SK-N-SH (cell line): ENCODE measurements around the gene OR2T35. TPM values are rescaled to one million over a fixed set of nuclear protein-coding genes. Genes with fewer than 3 reads are reported as not detected.

Experiments
- CTCF ChIA-PET: fragments of 300-600, 350-600 bp; formaldehyde crosslinking; extraction: SDS; loops from one replicate; lab custom pipeline; 2021; lab: Yijun Ruan, JAX
- POLR2A ChIA-PET: fragments of 350-600 bp; sonication (Branson Sonifier 250); formaldehyde crosslinking; extraction: SDS; loops from one replicate; lab custom pipeline; 2020; ENCODE audit warnings: antibody characterized with exemption, inconsistent platforms; lab: Yijun Ruan, JAX
- DNase-seq: peaks from one replicate; pipeline ENCODE4 v3.0.0; 2012
- H2AFZ ChIP-seq: fragments of 200-600 bp; sonication (generic); 2 replicates; pipeline ENCODE4 v1.8.1; 2016; ENCODE audit warnings: antibody characterized with exemption, mild to moderate bottlenecking, low read depth
- H3F3A ChIP-seq: fragments of 200-600 bp; sonication (generic); replicated peaks from 2 replicates; pipeline ENCODE3; 2016; ENCODE audit warnings: antibody characterized with exemption, mild to moderate bottlenecking; ENCODE audit not compliant: insufficient read depth
- H3K27ac ChIP-seq, 2 experiments: fragments of 200-500 bp in 1 of 2; fragments of 200-600 bp in 1 of 2; sonication (Bioruptor generic) in 1 of 2; sonication (generic), shearing (Covaris generic) in 1 of 2; 2 replicates each; pipeline versions ENCODE4 v1.5.1 to v1.6.1; 2014 to 2016; ENCODE audit warnings: low read depth in 2 of 2, inconsistent platforms in 1 of 2, low read length in 1 of 2, mild to moderate bottlenecking in 1 of 2, mixed read lengths in 1 of 2
- H3K27me3 ChIP-seq: fragments of 200-600 bp; sonication (generic), shearing (Covaris generic); 2 replicates; pipeline ENCODE4 v1.6.1; 2016; ENCODE audit warnings: mixed run types; ENCODE audit not compliant: insufficient read depth
- H3K36me3 ChIP-seq, 2 experiments: fragments of 200-500 bp in 1 of 2; fragments of 200-600 bp in 1 of 2; sonication (Bioruptor generic) in 1 of 2; sonication (generic) in 1 of 2; replicated peaks in 1 of 2; 2 replicates each; pipeline versions ENCODE3 to v1.5.1; 2014 to 2016; ENCODE audit warnings: low read length in 1 of 2, mild to moderate bottlenecking in 1 of 2; ENCODE audit not compliant: insufficient read depth in 2 of 2, control insufficient read depth in 1 of 2
- H3K4me1 ChIP-seq, 2 experiments: fragments of 200-500 bp in 1 of 2; fragments of 200-600 bp in 1 of 2; sonication (Bioruptor generic) in 1 of 2; sonication (generic), shearing (Covaris generic) in 1 of 2; 2 replicates each; pipeline versions ENCODE4 v1.5.1 to v1.6.1; 2014 to 2016; ENCODE audit warnings: low read depth in 1 of 2, low read length in 1 of 2, mixed run types in 1 of 2; ENCODE audit not compliant: insufficient read depth in 2 of 2, control insufficient read depth in 1 of 2
- H3K4me2 ChIP-seq: fragments of 200-600 bp; sonication (generic), shearing (Covaris generic); 2 replicates; pipeline ENCODE4 v1.6.1; 2017; ENCODE audit warnings: mixed run types
- H3K4me3 ChIP-seq, 2 experiments: fragments of 200-500 bp in 1 of 2; fragments of 200-600 bp in 1 of 2; sonication (Bioruptor generic) in 1 of 2; sonication (generic), shearing (Covaris generic) in 1 of 2; 2 replicates each; pipeline versions ENCODE4 v1.5.1 to v1.8.1; 2014 to 2016; ENCODE audit warnings: low read depth in 2 of 2, inconsistent platforms in 1 of 2, low read length in 1 of 2, mild to moderate bottlenecking in 1 of 2, mixed read lengths in 1 of 2, moderate library complexity in 1 of 2
- H3K79me2 ChIP-seq: fragments of 200-600 bp; sonication (generic); 2 replicates; pipeline ENCODE4 v1.8.1; 2017; ENCODE audit warnings: mild to moderate bottlenecking; ENCODE audit not compliant: insufficient read depth
- H3K9ac ChIP-seq: fragments of 200-600 bp; sonication (generic); 2 replicates; pipeline ENCODE4 v1.6.1; 2017; ENCODE audit warnings: mixed run types
- H3K9me2 ChIP-seq: fragments of 200-600 bp; sonication (generic); 2 replicates; pipeline ENCODE4 v1.6.1; 2017; ENCODE audit warnings: mixed run types
- H3K9me3 ChIP-seq: fragments of 200-600 bp; sonication (generic); 2 replicates; pipeline ENCODE4 v1.6.1; 2017; ENCODE audit warnings: mixed run types, mild to moderate bottlenecking, moderate library complexity
- H4K20me1 ChIP-seq: fragments of 200-600 bp; sonication (generic); 2 replicates; pipeline ENCODE4 v1.6.1; 2017; ENCODE audit warnings: mild to moderate bottlenecking, mixed run types; ENCODE audit not compliant: insufficient read depth
- CHD2 ChIP-seq: fragments of 150-350 bp; IDR thresholded peaks from 2 replicates; pipeline ENCODE4 v1.6.1; 2018; ENCODE audit warnings: low read length; ENCODE audit not compliant: partially characterized antibody
- CTCF ChIP-seq: fragments of 200-600 bp; sonication (generic); IDR thresholded peaks from 2 replicates; pipeline ENCODE4 v1.6.1; 2017; ENCODE audit warnings: antibody characterized with exemption, mild to moderate bottlenecking, moderate library complexity
- FOXJ3 ChIP-seq: sonication (generic); formaldehyde crosslinking; IDR thresholded peaks from 2 replicates; pipeline ENCODE4 v1.5.1; 2020; ENCODE audit warnings: mild to moderate bottlenecking, missing genetic modification reagents
- FOXM1 ChIP-seq: IDR thresholded peaks from 2 replicates; pipeline ENCODE4 v1.4.0; 2012; ENCODE audit warnings: low read depth, mild to moderate bottlenecking
- GABPA ChIP-seq: IDR thresholded peaks from 2 replicates; pipeline ENCODE4 v1.4.0; 2012; ENCODE audit warnings: low read depth, mild to moderate bottlenecking
- GATA2 ChIP-seq: sonication (generic); formaldehyde crosslinking; IDR thresholded peaks from 2 replicates; pipeline ENCODE4 v1.5.0; 2020; ENCODE audit warnings: mild to moderate bottlenecking, missing genetic modification reagents
- JUND ChIP-seq: IDR thresholded peaks from 2 replicates; pipeline ENCODE4 v1.4.0; 2012
- MAX ChIP-seq: IDR thresholded peaks from 2 replicates; pipeline ENCODE4 v1.4.0; 2012; ENCODE audit warnings: low read depth
- NFIC ChIP-seq: IDR thresholded peaks from 2 replicates; pipeline ENCODE4 v1.4.0; 2012; ENCODE audit warnings: borderline replicate concordance
- POLR2AphosphoS5 ChIP-seq: IDR thresholded peaks from 2 replicates; pipeline ENCODE4 v1.6.1; 2012; ENCODE audit warnings: low read depth, low read length
- RAD21 ChIP-seq: IDR thresholded peaks from 2 replicates; pipeline ENCODE4 v1.6.1; 2012; ENCODE audit warnings: mild to moderate bottlenecking, low read length
- RFX5 ChIP-seq: IDR thresholded peaks from 2 replicates; pipeline ENCODE4 v1.6.1; 2012; ENCODE audit warnings: mild to moderate bottlenecking, improper control_type of control experiment, low read length
- TAF1 ChIP-seq: IDR thresholded peaks from 2 replicates; pipeline ENCODE4 v1.6.1; 2012; ENCODE audit warnings: low read depth, mild to moderate bottlenecking, low read length, moderate library complexity, borderline replicate concordance
- USF2 ChIP-seq: fragments of 150-350 bp; IDR thresholded peaks from 2 replicates; pipeline ENCODE4 v1.6.1; 2017; ENCODE audit warnings: antibody characterized with exemption, low read length, low read depth, borderline replicate concordance
- ZBTB33 ChIP-seq: IDR thresholded peaks from 2 replicates; pipeline ENCODE4 v1.4.0; 2012; ENCODE audit warnings: low read depth, borderline replicate concordance
- WGBS: methylation state at CpG from one replicate; pipeline ENCODE4 v1.1.6; 2017; ENCODE audit warnings: low lambda C conversion rate; 5-methylcytosine and 5-hydroxymethylcytosine counted together
- polyA plus RNA-seq, 3 experiments: library from polyadenylated mRNA; depleted of rRNA; stranded (reverse); fragments of >200 nt; gene quantifications; 2 replicates each; pipeline ENCODE4 v1.2.3, GENCODE V29; 2012
- TF ChIP-seq, protein P1 (sequence below): fragments of 150-350 bp; IDR thresholded peaks from 2 replicates; pipeline ENCODE4 v1.6.1; 2016; ENCODE audit warnings: mild to moderate bottlenecking, low read depth, low read length
- TF ChIP-seq, protein P2 (sequence below): IDR thresholded peaks from 2 replicates; pipeline ENCODE4 v1.4.0; 2012; ENCODE audit warnings: low read depth, borderline replicate concordance

Gene OR2T35
- polyA plus RNA-seq, 1 of the 3 experiments (the other 2 are of a cell fraction) = not detected

DNA sequence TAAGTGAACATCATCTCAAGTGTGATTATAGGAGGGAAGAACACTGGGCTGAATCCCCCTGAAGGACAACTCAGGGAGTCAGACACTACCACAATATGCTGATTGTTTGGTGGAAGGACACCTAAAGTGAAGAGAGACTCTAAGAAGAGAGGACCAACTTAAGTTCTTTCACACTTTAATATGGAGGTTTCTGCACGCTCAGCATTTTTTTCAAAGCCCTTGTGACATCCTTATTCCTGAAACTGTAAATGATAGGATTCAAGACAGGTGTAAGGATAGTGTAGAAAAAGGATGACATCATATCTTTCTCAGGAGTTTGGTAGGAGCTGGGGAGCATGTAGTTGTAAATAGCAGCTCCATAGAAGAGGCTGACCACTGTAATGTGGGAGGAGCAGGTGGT is 52.4 kb downstream of the OR2T35 start (continued):
- TF ChIP-seq, protein P1, sequence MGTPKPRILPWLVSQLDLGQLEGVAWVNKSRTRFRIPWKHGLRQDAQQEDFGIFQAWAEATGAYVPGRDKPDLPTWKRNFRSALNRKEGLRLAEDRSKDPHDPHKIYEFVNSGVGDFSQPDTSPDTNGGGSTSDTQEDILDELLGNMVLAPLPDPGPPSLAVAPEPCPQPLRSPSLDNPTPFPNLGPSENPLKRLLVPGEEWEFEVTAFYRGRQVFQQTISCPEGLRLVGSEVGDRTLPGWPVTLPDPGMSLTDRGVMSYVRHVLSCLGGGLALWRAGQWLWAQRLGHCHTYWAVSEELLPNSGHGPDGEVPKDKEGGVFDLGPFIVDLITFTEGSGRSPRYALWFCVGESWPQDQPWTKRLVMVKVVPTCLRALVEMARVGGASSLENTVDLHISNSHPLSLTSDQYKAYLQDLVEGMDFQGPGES = no peak

DNA sequence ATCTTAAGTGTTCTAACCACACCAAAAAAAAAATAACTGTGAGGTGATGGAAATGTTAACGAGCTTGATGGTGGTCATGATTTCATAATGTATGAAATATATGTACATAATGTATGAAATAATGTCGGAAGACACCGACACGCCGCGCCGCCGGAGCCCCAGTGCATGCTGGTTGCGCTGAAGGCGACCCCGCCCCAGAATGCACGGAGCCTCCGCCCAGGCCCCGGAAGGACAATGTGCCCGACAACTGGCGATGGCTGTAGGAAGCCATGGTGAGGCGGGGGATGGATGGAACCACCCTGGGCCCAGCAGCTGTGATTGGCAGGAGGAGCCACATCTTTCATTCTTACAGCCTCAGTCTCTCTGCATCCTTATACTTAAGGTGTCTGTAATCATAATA is 55.0 kb downstream of the OR2T35 start:
- no peaks in the 10 kb centered on the region; the same call in 1 of the 2 replicates for H3K27me3 ChIP-seq
- no peaks in the 10 kb centered on the region for H3K9me3 ChIP-seq
- H3K79me2 ChIP-seq = no peaks in the 10 kb centered on the region
- no peaks in the 10 kb centered on the region for H3F3A ChIP-seq
- no peak overlapping the region for H3K9ac ChIP-seq
- H3K27ac ChIP-seq = no peak overlapping the region
- ChIA-PET CTCF (no interaction called here), POLR2A (no interaction called here)
- H3K36me3 ChIP-seq = no peaks in the 10 kb centered on the region
- no peaks in the 10 kb centered on the region for H4K20me1 ChIP-seq
- 42% methylated on average over 17 of the region's 17 CpGs for WGBS
- no peaks in the 10 kb centered on the region for H3K4me1 ChIP-seq
- no peaks in the 10 kb centered on the region for H3K9me2 ChIP-seq
- DNase-seq = no peak
- no peak overlapping the region for H3K4me3 ChIP-seq
- no peak for TF ChIP-seq ZBTB33
- no peak overlapping the region for H2AFZ ChIP-seq
- H3K4me2 ChIP-seq = no peak overlapping the region

DNA sequence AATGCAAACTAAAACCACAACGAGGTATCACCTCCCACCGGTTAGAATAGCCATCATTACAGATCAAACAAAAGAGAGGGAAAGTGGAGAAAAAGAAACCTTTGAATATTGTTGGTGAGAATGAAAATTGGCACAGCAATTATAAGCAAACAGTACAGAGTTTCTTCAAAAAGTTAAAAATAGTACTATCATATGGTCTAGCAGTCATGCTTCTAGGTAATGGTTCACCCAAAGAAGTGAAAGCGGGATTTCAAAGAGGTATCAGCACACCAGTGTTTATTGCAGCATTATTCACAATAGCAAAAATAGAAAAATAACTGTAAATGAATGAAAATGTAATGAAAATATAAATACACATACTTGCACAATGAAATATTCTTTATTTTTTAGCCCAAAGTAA is 55.7 kb downstream of the OR2T35 start:
- H3K27ac ChIP-seq = no peak overlapping the region
- H3K79me2 ChIP-seq = no peaks in the 10 kb centered on the region
- H3K9me3 ChIP-seq = no peaks in the 10 kb centered on the region
- no peak overlapping the region for H3K9ac ChIP-seq
- no peaks in the 10 kb centered on the region for H4K20me1 ChIP-seq
- H3K4me2 ChIP-seq = no peak overlapping the region
- no peak overlapping the region for H2AFZ ChIP-seq
- ChIA-PET POLR2A (no interaction called here), CTCF (interaction anchor here (1.1 kb wide), 1 partner anchor 32 kb away, joined by 3 read pairs; no protein-coding TSS in a partner anchor)
- no peaks in the 10 kb centered on the region for H3K36me3 ChIP-seq
- 7% methylated on average over 3 of the region's 3 CpGs for WGBS
- no peaks in the 10 kb centered on the region; the same call in 1 of the 2 replicates for H3K27me3 ChIP-seq
- no peak overlapping the region for H3K4me3 ChIP-seq
- H3F3A ChIP-seq = no peaks in the 10 kb centered on the region
- no peaks in the 10 kb centered on the region for H3K4me1 ChIP-seq
- no peaks in the 10 kb centered on the region for H3K9me2 ChIP-seq
- no peak for DNase-seq
- TF ChIP-seq GABPA (no peak), CTCF (no peak), USF2 (no peak), POLR2AphosphoS5 (no peak), JUND (no peak), FOXJ3 (CRISPR knock-in tag) (no peak), GATA2 (CRISPR knock-in tag) (no peak), NFIC (no peak), TAF1 (no peak), FOXM1 (no peak), CHD2 (no peak), MAX (no peak), RAD21 (no peak), RFX5 (no peak)
- TF ChIP-seq, protein P2, sequence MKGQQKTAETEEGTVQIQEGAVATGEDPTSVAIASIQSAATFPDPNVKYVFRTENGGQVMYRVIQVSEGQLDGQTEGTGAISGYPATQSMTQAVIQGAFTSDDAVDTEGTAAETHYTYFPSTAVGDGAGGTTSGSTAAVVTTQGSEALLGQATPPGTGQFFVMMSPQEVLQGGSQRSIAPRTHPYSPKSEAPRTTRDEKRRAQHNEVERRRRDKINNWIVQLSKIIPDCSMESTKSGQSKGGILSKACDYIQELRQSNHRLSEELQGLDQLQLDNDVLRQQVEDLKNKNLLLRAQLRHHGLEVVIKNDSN = no peak
- TF ChIP-seq, protein P1 = no peak
